Stimulated activated CD8-positive, alpha-beta memory T cell treated with anti-CD3 and anti-CD28 coated beads, Interleukin-4, amount 100 ng/mL, for 4 hours (primary cell): Measurements from ENCODE around the gene C10orf67.
"Not testable (repeated sequence)": the region's sequence is repeated elsewhere in the genome, so short reads cannot be mapped to it uniquely, and the experiment has no call there.

Experiments
- DNase-seq, 2 donors: peaks; one replicate each; pipeline ENCODE4 v3.0.0-alpha.2; 2020; ENCODE audit warnings: low read depth in 2 of 2, low spot score in 1 of 2

C10orf67 gene

DNA sequence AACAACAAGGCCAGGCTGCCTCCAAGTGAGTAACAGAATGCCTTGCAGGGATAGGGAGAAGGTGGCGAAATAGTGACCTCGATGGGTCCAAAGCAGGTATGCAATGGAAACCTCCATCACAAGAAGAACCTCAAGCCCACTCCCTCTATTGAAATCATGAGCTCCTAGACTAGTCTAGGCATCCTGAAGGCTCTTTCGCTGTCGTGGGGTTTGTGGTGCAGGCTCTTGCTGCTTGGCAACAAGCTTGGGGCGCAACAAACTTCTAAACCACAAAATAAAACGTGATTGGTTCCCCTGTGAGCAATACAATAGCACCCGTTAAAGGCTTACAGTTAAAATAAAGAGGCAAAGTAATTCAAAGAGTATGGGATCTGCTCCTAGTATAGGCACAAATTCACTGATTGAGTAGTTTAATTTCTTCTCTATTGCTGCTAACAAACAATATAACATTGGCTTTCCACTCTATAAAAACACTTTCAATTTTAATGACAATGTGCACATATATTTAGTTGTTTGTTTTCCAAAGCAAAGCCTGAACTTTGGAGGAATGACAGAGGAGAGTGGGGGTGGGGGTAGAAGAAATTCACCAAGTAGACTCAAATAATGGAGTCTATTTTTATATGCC is 64.1 kb downstream of the C10orf67 start:
- DNase-seq: no peak

DNA sequence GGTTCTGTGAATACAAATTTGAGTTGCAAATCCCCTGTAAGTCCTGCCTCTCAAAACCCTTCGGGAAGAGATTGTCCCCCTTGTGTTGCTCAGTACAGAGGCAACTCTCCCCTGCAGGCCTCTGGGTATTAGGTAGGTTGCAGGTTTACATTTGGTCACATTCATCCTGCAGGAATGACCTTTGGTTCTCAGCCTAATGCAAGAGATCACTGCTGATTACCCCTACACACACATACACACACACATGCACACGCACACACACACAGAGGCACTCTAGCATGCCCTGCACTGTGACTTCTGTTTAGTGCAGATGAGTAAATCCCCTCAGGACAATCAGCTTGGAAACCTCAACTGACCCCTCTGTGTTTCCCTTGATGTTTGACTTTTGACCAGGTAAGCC is 69.2 kb downstream of the C10orf67 start:
- DNase-seq: no peak

DNA sequence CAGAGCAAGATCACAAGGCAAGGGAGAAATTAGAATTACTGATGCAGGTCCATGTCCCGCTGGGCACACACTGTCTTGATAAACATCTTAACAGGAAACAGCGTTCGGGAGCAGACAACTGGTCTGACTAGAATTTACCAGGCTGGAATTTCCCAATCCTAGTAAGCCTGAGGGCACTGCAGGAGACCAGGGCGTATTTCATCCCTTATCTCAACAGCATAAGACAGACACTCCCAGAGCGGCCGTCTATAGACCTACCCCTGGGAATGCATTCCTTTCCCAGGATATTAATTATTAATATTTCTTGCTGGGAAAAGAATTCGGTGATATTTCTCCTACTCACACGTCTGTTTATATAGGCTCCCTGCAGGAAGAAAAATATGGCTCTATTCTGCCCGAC is 70.4 kb downstream of the C10orf67 start:
- not testable (repeated sequence) for DNase-seq

- DNase-seq: no peak
Measured at GRCh38 chr10:23270531-23270930, 74.1 kb downstream of the C10orf67 start.

DNA sequence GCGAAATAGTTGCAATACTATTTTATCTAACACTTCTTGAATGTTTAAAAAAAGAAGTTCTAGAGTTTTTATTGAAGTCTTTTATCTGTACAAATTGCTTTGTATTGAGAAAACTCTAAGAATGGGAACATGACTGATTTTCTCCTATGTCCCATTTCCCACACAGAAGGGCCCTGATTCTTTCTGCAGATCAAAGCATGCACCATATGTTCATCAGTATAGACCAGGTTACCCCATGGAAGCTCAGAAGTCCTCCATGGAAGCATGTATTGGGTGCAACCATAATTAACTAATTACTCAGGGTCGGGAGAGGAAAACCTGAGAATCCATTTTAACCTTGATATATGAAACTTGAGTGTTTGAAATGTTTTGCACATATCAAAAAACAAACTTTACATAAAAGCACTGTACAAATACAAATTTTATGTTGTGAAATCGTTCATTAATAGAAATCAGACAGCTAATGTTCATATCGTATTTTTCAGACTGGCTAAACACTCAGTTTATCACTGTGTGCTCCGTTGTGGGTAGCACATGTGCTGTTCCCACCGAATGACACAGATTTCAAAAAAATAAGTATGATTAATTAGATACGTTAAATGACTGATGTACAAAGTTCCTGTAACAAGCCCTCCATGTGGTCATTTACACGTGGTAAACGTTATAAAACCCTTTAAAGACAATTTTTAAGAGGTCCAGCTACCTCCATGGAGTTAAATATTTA is 81.0 kb downstream of the C10orf67 start:
- no peak for DNase-seq

DNA sequence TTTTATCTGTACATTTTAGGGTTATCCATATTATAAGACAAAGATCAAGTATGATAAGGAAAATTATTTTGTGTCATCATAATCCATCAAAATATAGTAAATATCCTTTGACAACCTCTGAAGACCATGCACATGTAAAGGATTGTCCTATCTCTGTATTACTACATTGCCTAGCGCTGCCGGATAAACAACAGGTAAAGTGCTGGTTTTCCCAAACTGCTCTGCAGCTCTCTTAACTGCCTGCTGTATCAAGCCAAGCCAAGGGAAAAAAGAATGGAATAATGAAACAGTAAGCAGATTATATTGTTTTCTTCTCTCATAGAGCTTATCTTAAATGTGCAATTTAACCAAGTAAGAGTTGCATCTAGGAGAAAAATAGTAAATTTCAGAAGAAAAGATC is 81.7 kb downstream of the C10orf67 start:
- no peak for DNase-seq

GRCh38 chr10:23258516-23258915 is 86.1 kb downstream of the C10orf67 start:
- no peak for DNase-seq

- no peak for DNase-seq
Measured at GRCh38 chr10:23253780-23254179, 90.8 kb downstream of the C10orf67 start.

- not testable (repeated sequence) for DNase-seq
Measured at GRCh38 chr10:23252859-23253258, 91.7 kb downstream of the C10orf67 start.

DNA sequence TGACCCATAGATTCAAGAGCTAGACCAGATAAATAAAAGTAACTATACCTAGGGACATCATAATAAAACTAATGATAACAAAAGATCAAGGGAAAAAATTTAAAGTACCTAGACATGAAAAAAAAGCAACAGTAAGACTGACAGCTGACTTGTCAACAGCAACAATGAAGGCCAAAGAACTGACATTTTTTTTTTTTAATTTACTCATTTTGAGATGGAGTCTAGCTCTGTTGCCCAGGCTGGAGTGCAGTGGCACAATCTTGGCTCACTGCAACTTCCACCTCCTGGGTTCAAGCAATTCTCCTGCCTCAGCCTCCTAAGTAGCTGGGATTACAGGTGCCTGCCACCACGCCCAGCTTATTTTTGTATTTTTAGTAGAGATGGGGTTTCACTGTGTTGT is 102.8 kb downstream of the C10orf67 start:
- not testable (repeated sequence) for DNase-seq

DNA sequence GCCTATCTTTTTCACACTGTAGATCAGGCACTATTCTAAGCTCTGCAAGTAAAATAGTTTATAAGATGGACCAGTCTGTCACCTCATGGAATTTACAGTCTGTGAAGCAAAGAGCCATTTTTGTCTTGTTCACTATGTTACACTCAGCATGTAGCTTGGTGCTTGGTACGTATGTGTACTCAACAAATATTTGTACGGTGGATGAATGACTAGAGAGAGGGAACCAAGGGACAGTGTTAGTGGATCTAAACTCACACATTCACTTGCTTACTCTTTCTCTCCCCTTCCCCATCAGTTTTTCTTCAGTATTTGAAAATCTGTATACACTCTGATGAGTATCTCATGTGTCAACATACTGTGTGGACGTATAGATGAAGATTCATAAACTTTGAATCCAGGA is 106.6 kb downstream of the C10orf67 start:
- no peak for DNase-seq

DNA sequence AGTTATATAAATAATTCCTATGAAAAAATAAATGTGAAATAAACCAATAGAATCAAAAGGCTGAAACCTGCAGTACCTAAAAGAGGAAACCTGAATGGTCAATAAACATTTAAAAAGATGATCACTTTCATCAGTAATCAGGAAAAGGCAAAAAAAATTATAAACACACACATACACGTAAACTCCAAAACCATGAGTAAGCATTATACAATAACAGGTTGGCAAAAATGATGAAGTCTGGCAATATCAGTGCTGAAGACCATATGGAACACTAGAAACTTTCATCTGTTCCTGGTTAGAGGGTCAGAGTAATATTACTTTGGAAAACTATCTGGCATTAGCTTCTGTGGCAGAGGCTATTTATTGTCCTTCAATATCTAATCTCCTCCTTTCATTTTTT is 114.0 kb downstream of the C10orf67 start:
- no peak for DNase-seq

GRCh38 chr10:23217471-23217870 is 127.1 kb downstream of the C10orf67 start:
- DNase-seq: no peak

DNA sequence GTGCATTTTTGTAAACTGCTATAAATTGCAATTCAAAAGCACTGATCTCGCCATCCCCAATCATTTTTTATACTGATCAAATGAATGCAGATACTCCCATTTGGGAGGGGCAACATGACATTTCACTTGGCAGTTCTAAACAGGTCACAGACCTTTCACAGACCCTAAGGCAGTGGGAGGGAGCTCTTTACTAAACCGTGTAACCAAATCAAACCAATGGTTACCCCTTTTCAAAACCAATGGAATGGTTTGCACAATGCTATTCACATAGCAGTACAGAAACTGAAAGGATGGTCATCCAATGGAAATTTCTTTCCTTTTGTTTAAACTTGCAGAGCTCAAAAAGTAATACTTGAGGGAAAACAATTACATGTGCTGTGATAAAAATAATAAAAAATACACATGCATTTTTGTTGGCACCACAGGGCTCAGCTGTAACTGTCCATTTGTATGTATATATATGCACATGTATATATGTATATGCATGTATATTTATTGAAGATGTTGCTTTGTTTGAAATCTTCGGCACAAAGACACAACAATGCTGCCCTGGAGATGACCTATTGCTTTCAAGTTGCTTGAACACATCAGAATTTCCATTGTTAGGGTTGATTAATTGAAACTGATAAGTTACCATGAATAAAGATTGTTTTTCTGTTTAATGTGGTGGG is 138.5 kb downstream of the C10orf67 start:
- DNase-seq: no peak

DNA sequence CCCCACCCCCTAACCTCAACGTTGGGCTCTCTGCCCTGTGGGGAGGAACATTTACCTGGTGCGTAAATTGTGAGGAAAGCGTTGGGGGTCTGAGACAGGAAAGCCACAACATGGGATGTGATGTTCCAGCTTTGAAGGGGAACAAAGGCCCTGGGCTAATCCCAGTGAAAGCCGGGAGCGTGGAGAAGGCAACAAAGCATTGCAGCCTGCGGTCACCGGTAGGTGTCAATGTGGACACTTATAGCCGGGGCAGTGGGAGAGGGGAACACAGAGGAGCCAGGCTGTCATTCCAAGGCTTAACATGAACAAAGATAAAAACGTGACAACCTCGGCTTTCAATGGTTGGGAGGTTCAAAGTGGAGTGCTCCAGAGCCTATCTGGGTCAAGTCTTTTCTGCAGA is 139.8 kb downstream of the C10orf67 start:
- no peak for DNase-seq

GRCh38 chr10:23203369-23204325 is 140.9 kb downstream of the C10orf67 start:
- no peak for DNase-seq

DNA sequence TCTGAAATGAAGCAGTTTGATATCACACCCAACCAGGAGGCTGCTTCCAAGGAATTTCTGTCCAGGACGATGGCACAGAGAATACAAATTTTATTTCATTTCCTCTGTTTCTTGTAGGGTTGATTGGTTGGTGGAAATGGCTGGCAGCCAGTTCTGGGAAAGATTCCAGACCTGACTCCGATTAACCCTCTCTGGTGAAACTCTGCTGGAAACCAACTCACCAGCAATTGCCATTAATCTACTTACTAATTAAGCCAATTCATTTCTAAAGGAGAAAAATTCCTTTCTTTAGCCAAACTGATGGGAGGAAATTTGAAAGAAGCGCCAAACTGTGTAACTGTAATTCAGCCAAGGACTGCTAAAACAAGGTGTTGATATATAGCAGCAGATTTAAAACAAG is 141.8 kb downstream of the C10orf67 start:
- DNase-seq: no peak

GRCh38 chr10:23201837-23202236 is 142.8 kb downstream of the C10orf67 start:
- no peak for DNase-seq

- no peak for DNase-seq
Measured at GRCh38 chr10:23200997-23201652, 143.5 kb downstream of the C10orf67 start.

DNA sequence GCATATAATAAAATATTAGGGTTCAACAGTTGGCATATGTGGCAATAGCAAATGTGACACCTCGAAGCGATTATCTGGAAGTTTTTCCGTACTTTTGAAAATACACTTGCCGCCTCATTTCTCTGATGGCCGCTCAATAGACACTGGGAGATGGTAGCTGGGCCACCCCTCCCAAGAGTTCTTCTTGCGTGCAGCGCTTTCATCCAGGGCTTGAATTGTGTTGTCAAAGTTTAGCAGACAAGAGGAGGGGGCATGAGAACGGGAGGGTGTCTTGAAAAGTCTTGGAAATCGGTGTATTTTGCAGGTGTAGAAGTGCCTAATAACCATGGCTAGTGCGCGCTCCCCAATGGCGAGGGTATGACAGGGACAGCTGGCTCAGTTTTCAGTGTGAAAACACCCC is 144.0 kb downstream of the C10orf67 start:
- DNase-seq: no peak
